Activated naive CD4-positive, alpha-beta T cell treated with anti-CD3 and anti-CD28 coated beads, Interleukin-2, amount 50 U/mL, for 72 hours (primary cell): ENCODE results near the gene NOTCH4. TPM values are rescaled to one million over a fixed set of nuclear protein-coding genes. Genes with fewer than 3 reads are reported as not detected.
A peak's percentile ranks its signal among the peaks of the same experiment; 100 is the strongest.
"Not testable (repeated sequence)": the region's sequence is repeated elsewhere in the genome, so short reads cannot be mapped to it uniquely, and the experiment has no call there.

ENCODE experiments used
- ATAC-seq, 2 donors: fragments of 150-1000 bp; cut with Tn5 transposase; 2 replicates each; pipeline ENCODE4 v1.10.0; 2021; ENCODE audit warnings: mild to moderate bottlenecking in 2 of 2, moderate library complexity in 2 of 2
- DNase-seq, 2 donors: peaks; one replicate each; pipeline ENCODE4 v3.0.0; 2021 to 2022; ENCODE audit warnings: low spot score in 2 of 2
- H3K27ac Mint-ChIP-seq, 2 donors: one replicate each; pipeline ENCODE4 v1.8.0; 2022; ENCODE audit warnings: mild to moderate bottlenecking in 2 of 2, mixed read lengths in 2 of 2
- H3K36me3 Mint-ChIP-seq, 2 donors: one replicate each; pipeline ENCODE4 v1.8.0; 2022; ENCODE audit warnings: mixed read lengths in 2 of 2
- H3K9me3 Mint-ChIP-seq, 2 donors: one replicate each; pipeline ENCODE4 v1.8.0; 2022; ENCODE audit warnings: mixed read lengths in 2 of 2
- total RNA-seq, 2 donors: library from RNA; stranded (reverse); gene quantifications; one replicate each; pipeline ENCODE4 v1.2.3, GENCODE V29; 2022

The NOTCH4 gene
- total RNA-seq, result under 1 TPM; 0.64 to 0.70 TPM

DNA sequence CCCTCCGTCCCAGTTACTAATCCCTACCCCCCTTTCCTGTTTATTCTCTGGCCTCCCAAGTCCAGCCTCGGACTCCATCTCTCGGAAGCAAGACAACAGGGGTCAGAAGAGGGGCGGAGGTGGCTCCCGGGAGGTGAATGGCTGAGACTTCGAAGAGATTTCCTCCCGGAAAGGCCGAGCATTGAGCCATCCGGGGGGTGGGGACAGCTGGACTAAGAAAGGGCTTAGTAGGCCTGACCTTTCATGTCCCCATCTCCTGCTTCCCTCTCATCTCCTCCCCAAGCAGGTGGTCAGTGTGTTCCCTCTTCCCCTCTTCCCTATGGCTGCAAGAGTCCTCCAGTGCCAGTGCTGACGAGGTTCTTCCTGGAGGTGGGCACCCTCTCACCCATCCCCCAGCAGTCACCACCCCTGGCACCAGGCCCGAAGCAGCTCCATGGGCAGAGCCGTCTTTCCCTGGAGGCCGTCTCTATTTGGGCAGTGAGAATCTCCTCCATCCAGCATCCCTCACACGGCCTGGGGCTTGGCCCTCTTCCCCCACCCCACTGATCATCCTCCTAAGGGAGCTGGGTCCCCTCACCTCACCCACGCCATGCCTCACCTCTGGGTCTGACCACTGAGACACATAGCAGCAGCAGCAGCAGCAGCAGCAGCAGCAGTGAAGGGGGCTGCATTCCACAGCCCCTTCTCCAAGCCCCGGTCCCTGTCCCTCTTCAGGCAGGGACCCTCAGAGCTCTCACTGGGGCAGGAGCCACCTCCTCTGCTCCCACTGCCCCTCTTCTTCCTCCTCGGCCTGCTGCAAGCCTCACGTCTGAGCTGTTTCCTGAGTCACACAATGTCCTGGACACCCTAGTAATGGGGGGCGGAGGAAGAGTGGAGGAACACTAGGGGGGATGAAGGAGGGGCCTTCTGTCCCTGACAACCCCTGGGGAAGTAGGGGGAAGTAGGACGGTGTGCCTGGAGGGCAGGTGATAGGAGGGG is at the start of gene NOTCH4:
TSS of gene NOTCH4 (minus strand) at position 810 of the 978 bp plus-strand sequence. CDS start at position 671, 139 bp downstream.
- H3K9me3 Mint-ChIP-seq, result no peaks in the 10 kb centered on the region
- peak within 1 kb of the TSS; percentile 60 to 90 for H3K27ac Mint-ChIP-seq
- H3K36me3 Mint-ChIP-seq, result no peaks in the 10 kb centered on the region
- no peak for DNase-seq
- ATAC-seq, result no peak

DNA sequence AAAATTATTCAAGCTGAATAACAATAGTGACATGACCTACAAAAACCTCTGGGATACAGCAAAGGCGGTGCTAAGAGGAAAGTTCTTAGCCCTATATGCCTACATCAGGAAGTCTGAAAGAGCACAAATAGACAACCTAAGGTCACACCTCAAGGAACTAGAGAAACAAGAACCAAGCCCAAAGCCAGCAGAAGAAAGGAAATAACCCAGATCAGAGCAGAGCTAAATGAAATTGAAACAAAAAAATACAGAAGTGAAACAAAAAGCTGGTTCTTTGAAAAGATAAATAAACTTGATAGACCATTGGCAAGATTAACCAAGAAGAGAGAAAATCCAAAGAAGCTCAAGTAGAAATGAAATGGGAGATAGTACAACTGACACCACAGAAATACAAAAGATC is 47.6 kb upstream of the NOTCH4 start:
- Mint-ChIP-seq H3K36me3 (peaks cover 6% of the 10 kb centered on the region in 2 donors), H3K9me3 (peaks cover 8 to 9% of the 10 kb centered on the region in 2 donors), H3K27ac (peak overlapping the region in 1 of 2 donors; percentile 42)
- no peak for DNase-seq
- ATAC-seq, result no peak

DNA sequence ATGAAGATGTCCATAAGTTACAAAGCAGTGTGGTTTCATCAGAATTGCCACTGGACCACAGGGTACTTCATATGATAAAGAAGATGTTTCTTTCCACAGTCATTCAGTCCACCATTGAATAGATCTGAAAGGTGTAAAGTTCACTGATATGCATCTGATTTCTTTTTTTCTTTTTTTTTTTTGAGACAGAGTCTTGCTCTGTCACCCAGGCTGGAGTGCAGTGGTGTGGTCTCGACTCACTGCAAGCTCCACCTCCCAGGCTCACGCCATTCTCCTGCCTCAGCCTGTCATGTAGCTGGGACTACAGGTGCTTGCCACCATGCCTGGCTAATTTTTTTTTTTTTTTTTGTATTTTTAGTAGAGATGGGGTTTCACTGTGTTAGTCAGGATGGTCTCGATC is 44.6 kb upstream of the NOTCH4 start:
- not testable (repeated sequence) for H3K27ac Mint-ChIP-seq, ATAC-seq, DNase-seq, H3K9me3 Mint-ChIP-seq, H3K36me3 Mint-ChIP-seq

DNA sequence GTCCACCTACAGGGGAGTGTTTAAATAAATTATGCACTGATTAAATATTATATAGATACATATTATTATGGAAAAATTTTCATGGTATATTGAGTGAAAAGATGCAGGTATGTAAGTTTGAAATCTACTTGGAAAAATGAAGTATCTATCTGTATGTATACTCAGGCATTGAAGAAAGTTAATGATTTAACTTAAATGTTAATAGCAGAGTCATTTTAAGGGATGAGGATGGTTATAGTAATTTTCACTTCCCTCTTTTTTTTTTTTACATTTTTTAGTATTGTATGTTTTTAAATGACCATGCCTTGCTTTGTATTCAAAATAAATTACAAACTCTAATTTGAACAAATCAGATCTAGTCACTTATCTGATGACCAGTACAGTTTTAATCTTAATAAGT is 43.2 kb upstream of the NOTCH4 start:
- DNase-seq, result no peak
- peaks cover 8 to 9% of the 10 kb centered on the region in 2 donors for H3K9me3 Mint-ChIP-seq
- no peak overlapping the region for H3K27ac Mint-ChIP-seq
- H3K36me3 Mint-ChIP-seq, result peaks cover 6% of the 10 kb centered on the region in 2 donors
- ATAC-seq, result no peak

DNA sequence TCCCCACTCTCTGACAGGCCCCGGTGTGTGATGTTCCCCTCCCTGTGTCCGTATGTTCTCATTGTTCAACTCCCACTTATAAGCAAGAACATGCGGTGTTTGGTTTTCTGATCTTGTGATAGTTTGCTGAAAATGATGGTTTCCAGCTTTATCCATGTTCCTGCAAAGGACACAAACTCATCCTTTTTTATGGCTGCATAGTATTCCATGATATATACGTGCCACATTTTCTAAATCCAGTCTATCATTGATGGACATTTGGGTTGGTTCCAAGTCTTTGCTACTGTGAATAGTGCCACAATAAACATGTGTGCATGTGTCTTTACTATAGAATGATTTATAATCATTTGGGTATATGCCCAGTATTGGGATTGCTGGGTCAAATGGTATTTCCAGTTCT is 33.4 kb upstream of the NOTCH4 start:
- not testable (repeated sequence) for DNase-seq, H3K27ac Mint-ChIP-seq

DNA sequence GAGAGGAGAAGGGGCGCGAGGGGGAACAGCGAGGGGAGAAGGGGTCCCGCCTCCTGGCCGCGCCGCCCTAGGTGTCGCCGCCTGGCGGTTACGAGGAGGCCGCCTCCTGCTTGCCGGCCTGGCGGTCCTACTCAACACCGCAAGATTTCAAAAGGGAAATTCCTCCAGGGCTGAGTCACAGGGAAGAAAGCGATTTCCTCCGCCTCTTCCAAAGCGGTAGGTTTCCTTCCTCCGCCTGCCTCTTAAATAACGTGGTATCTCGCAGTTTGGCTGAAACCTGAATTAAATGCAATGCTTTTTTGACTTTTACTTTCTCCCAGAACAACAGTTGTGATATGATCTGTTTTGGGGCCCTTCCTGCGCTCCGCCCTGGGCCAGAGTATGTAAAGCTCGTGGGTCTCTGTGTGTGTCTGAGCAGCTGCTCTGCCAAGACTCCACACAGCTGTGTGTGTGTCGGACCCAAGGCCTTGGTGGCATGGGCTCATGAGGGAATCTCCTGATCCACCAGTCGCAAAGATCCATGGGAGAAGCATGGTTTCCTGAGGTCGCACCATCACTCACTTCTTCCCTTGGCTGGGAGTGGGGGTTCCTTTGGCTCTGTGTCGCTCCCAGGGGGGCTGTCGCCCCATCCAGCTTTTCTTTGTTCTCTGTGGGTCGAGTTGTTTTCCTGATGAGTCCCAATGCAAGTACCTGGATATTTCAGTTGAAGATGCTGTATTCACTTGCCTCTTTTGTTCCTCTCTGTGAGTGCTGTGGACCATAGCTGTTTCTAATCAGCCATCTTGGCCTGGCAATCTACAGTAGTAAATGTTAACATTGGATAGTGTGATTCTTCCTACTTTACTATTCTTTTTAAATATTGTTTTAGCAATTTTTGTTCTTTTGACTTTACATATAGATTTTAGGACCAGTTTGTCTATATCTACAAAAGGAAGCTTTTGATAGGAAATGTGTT is 31.6 kb upstream of the NOTCH4 start:
- peaks cover 0 to 6% of the 10 kb centered on the region in 2 donors for H3K9me3 Mint-ChIP-seq
- H3K27ac Mint-ChIP-seq, result peak overlapping the region; percentile 25 to 75
- ATAC-seq (peak; percentile 93 to 94), DNase-seq (peak; percentile 68 to 79)
- peaks cover 0 to 6% of the 10 kb centered on the region in 2 donors for H3K36me3 Mint-ChIP-seq

More for the DNA sequence above, 33.4 kb upstream of the NOTCH4 start:
- ATAC-seq, H3K36me3 Mint-ChIP-seq, H3K9me3 Mint-ChIP-seq: not testable (repeated sequence)

DNA sequence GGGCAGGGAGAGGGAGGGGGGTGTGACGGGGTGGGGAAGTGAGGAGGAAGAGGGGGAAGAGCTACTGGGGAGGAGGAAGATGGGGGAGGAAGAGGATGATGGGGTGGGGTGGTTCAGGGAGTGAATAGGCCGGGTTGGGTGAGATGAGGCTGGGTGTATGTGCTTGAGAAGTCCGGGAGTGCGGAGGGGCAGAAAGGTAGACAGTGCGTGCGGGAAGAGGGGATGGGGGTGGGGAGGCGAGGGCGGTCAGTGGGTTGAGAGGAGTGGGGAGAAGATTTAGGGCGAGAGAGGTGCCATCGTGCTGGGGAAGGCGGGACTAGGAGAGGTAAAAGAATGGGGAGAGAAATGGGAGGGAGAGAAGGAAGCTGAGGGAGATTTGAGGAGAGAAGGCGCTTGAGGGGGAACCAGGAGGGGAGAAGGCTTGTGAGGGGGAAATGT is 30.9 kb upstream of the NOTCH4 start:
- peak overlapping the region in 1 of 2 donors; percentile 75 for H3K27ac Mint-ChIP-seq
- H3K36me3 Mint-ChIP-seq, result peaks cover 0 to 6% of the 10 kb centered on the region in 2 donors
- H3K9me3 Mint-ChIP-seq, result peaks cover 0 to 6% of the 10 kb centered on the region in 2 donors
- no peak for ATAC-seq
- no peak for DNase-seq

DNA sequence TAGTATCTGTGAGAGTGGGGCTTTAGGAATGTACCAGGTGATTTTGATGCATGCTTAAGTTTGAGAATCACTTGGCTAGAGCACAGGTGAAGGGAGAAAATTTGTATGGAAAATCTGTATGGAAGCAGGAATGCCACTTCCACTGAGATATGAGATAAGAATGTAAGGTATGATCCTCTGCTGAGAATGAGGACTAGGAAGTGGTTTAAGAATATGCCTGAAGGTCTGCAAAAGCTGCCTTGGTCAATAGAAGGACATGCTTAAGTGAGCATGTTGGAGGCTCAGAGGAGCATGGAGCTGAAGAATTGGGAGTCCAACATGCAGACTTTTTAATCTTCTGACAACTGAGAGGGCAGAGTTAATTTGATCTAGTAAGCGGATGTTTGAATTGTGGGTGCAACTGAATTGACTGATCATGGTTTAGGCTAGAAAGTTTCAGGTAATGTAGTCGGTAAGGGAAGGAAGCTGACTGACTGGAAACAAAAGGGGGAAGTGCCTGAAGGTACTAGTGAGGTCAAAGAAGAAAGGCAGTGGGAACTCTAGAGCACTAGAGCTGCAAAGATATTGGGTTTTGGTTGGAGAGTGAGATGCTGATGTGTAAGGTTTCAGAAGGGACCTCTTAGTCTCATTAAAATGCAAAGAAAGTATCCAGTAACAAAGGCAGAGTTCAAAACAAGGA is 28.6 kb upstream of the NOTCH4 start:
- Mint-ChIP-seq H3K27ac (peak overlapping the region in 1 of 2 donors; percentile 6), H3K36me3 (peaks cover 0 to 10% of the 10 kb centered on the region in 2 donors), H3K9me3 (no peaks in the 10 kb centered on the region)
- DNase-seq, result no peak
- ATAC-seq, result peak; percentile 64 to 73

DNA sequence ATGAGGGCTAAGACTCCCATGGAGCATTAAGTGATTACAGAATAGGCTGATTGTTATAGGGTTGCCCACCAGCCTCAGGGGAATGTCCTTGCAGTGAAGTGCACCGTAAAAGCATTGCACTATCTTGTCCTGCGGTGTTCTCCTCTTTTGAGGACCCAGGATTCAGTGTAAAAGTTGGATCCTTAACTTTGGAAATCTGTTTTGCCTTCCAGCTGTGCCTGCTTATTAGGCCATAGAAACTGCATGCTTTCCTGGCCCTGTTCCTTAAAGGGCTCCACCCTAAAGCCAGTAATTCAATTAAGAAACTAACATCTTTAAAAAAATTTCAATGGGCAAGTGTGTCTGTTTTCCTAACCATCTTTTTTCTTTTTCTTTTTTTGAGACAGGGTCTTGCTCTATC is 25.4 kb upstream of the NOTCH4 start:
- Mint-ChIP-seq H3K36me3 (peaks cover 0 to 10% of the 10 kb centered on the region in 2 donors), H3K9me3 (no peaks in the 10 kb centered on the region), H3K27ac (no peak overlapping the region)
- no peak for ATAC-seq
- no peak for DNase-seq

DNA sequence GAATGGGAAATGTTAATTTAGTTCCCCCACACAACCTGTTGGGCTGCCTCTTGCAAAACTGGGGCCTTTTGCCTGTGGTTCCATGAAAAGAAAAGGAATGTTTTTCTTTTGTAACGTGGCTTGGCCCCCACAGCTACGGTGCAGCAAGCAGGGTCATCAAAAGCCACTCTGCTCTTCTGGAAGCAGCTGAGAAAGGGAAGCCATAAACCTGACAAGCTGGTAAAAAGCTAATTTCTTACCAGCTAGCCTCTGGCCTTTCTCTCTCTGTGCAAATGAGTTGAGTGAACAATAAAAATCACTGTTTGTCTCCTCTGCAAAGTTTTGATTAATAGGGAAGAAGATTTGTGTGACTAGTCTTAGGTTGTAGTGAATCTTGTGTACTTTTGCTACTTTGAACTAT is 23.5 kb upstream of the NOTCH4 start:
- DNase-seq, result no peak
- no peaks in the 10 kb centered on the region for H3K9me3 Mint-ChIP-seq
- peaks cover 0 to 10% of the 10 kb centered on the region in 2 donors for H3K36me3 Mint-ChIP-seq
- no peak for ATAC-seq
- H3K27ac Mint-ChIP-seq, result no peak overlapping the region

DNA sequence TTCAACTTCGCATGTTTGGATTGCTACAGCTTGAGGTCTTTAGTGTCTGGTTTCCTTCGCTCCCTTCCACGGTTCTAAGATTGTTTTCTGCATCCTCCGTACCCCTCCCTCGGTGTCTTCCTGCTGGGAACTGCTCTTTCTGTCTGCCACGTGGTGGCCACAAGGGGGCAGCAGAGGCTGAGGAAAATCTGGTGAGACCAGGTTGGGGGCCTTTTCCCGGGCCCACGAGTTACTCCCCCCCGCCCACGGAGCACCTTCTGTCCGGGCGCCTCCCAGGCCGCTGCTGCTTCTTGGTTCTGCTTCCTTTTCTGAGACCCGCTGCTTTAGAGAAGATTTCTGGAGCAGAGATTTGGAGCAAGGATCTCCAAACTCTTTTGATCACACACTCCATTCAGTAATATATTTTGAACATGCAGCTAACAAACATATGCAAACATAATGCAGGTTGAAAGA is 21.1 kb upstream of the NOTCH4 start:
- ATAC-seq, result peak; percentile 61 to 68
- peak in 1 of 2 donors; percentile 67 for DNase-seq
- Mint-ChIP-seq H3K9me3 (peaks cover 0 to 3% of the 10 kb centered on the region in 2 donors), H3K36me3 (peaks cover 0 to 10% of the 10 kb centered on the region in 2 donors), H3K27ac (peak overlapping the region; percentile 30 to 84)

DNA sequence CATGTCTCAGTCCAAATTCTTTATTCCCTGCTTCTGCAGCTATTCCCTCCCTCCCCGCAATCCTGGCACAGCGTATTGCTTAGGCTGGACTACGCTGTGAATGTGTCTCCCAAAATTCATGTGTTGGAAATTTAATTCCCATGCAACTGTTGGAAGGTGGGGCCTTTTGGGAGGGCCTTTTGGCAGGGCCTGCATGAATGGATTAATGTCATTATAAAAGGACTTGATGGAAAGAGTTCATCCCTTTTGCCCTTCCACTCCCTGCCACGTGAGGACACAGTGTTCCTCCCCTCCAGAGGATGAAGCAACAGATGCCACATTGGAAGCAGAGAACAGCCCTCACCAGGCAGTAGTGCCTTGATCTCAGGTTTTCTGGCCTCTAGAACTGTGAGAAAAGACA is 20.4 kb upstream of the NOTCH4 start:
- Mint-ChIP-seq H3K9me3 (peaks cover 0 to 3% of the 10 kb centered on the region in 2 donors), H3K27ac (no peak overlapping the region), H3K36me3 (peaks cover 0 to 10% of the 10 kb centered on the region in 2 donors)
- DNase-seq, result no peak
- no peak for ATAC-seq

DNA sequence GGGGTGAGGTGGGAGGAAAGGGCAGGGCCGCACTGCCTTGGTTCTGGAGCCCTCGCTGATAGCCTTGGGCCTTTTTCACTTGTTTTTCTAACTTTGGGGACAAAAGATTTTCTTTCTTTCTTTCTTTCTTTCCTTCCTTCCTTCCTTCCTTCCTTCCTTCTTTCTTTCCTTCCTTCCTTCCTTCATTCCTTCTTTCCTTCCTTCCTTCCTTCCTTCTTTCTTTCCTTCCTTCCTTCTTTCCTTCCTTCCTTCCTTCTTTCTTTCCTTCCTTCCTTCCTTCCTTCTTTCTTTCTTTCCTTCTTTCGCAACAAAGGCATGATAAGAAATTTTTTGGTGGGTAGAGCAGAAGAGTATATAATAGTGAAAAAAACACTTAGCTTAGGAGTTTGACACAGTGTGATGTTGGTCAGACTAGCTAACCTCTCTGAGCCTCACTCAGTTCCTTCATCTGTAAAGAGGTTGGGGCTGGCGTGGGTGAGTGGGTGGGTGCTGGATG is 18.5 kb upstream of the NOTCH4 start:
- H3K36me3 Mint-ChIP-seq, result not testable (repeated sequence)
- peak overlapping the region in 1 of 2 donors; percentile 53 for H3K27ac Mint-ChIP-seq

DNA sequence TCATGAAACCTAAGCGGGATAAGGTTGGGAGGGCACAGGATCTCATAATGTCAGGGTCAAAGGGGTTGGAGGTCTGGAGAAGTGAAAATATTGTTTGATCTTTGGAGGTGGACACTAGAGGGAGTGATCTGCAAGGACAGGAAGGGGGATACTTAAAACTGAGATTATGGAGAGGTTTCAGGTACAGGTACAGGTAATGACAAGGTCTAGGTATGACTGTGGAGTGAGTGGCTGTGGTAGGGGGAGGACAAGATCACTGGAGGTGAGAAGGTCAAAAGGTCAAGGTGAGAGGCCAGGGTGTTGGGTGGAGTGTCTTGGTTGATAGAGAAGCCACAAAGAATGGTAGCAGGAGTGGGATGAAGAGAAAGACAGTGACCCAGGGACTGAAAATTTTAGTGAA is 16.8 kb upstream of the NOTCH4 start:
- Mint-ChIP-seq H3K27ac (peak overlapping the region; percentile 34 to 53), H3K9me3 (peaks cover 0 to 3% of the 10 kb centered on the region in 2 donors), H3K36me3 (no peaks in the 10 kb centered on the region)
- peak; percentile 17 to 39 for ATAC-seq
- no peak for DNase-seq

More for the DNA sequence above, 18.5 kb upstream of the NOTCH4 start:
- not testable (repeated sequence) for DNase-seq, ATAC-seq, H3K9me3 Mint-ChIP-seq

DNA sequence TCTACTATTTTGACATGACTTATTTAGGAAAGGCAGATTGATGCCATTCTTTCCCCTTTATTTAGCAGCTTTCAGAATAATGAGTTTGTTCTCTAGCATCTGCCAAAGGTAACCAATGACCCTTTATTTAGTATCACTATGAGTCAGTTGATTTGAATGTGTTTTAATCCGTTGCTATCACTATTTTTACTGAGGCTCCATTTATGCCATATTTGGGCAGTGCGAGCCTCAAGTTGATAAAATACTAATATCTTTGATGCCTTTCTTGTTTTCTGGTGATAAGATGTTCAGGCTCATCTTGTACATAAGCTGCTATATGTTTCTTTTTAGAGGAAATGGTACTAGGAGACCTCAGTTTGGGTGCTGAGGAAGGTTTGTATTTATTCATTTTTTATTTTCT is 15.6 kb upstream of the NOTCH4 start:
- no peak for ATAC-seq
- H3K9me3 Mint-ChIP-seq, result peaks cover 0 to 3% of the 10 kb centered on the region in 2 donors
- no peak for DNase-seq
- H3K36me3 Mint-ChIP-seq, result no peaks in the 10 kb centered on the region
- no peak overlapping the region for H3K27ac Mint-ChIP-seq

DNA sequence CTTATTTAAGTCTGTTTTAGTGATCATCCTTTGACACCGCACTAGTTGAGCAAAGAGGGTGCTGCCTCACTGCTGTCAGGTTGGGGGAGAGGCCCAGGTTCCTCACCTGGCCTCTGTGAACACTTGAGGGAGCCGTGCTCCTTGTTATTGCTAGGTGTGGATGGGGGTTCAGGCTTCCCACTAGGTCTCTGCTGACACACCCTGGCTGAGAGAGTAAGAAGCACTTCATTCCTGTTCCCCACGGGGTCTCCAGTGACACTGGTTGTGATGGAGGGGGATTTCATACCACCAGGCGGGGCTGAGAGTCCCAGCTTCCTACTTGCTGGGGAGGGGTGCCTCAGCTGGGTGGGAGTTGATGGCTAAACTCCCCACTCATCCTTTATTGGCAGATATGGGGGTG is 11.1 kb upstream of the NOTCH4 start:
- ATAC-seq (no peak), DNase-seq (no peak)
- Mint-ChIP-seq H3K27ac (peak overlapping the region in 1 of 2 donors; percentile 60), H3K9me3 (no peaks in the 10 kb centered on the region), H3K36me3 (no peaks in the 10 kb centered on the region)
